Nephron progenitor cell (in vitro differentiated cells): Measurements from ENCODE around the gene SUGP1.

ENCODE experiments used
- DNase-seq: peaks from one replicate; pipeline ENCODE4 v3.0.0; 2021
- H3K27ac Mint-ChIP-seq: 2 replicates; pipeline ENCODE4 v1.8.0; 2021; ENCODE audit warnings: mild to moderate bottlenecking, moderate library complexity, mixed read lengths
- H3K27me3 Mint-ChIP-seq: 2 replicates; pipeline ENCODE4 v1.8.0; 2021; ENCODE audit warnings: mild to moderate bottlenecking, low read depth, mixed read lengths; ENCODE audit not compliant: poor library complexity
- H3K36me3 Mint-ChIP-seq: 2 replicates; pipeline ENCODE4 v1.8.0; 2021; ENCODE audit warnings: low read depth, mixed read lengths
- H3K4me1 Mint-ChIP-seq: 2 replicates; pipeline ENCODE4 v1.8.0; 2021; ENCODE audit warnings: mixed read lengths
- H3K4me3 Mint-ChIP-seq: 2 replicates; pipeline ENCODE4 v1.8.0; 2021; ENCODE audit warnings: mild to moderate bottlenecking, moderate library complexity, mixed read lengths
- H3K9me3 Mint-ChIP-seq: 2 replicates; pipeline ENCODE4 v1.8.0; 2021; ENCODE audit warnings: mild to moderate bottlenecking, moderate library complexity, mixed read lengths
- TF ChIP-seq, protein P1 (sequence below): fragments of 200-600 bp; sonication (generic); IDR thresholded peaks from 2 replicates; pipeline ENCODE4 v1.5.0; 2021; ENCODE audit warnings: antibody characterized with exemption

Gene SUGP1

DNA sequence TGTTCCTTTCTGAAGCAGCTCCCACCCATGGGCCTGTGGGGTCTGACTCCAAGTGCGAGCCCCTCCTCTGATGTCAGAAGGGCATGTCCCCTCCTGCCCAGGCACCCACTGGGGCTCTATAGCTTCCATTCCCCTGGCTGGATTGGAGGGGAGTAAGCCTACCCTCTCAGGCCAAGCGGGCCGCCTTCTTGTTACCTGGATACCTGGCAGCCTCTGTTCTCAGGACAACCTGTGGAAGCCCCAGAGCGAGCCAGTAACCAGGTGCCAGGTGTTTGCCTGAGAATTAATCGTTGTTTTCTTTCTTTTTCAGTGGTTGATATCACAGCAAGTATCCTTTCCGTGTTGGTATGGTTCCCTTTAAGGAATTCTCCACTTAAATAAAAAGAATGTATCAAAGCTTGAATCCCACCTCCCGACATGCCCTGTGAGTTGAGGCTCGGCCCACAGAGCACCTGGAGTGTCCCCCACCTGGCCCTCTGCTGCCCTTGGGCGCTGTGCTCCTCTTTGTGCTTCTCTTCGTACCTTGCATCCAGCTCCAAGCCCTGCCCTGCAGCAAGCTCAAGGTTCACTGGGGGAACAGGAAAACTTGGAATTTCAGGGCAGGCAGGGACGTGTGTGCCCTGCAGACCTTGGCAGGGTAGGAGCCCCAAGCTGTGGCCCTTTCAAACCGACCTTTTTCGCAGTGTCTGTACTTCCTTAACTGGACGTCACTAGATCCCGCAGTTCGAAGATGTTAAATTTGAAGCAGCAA lies 15.3 kb upstream of the SUGP1 start:
- Mint-ChIP-seq H3K4me3 (no peak overlapping the region), H3K4me1 (no peaks in the 10 kb centered on the region)

DNA sequence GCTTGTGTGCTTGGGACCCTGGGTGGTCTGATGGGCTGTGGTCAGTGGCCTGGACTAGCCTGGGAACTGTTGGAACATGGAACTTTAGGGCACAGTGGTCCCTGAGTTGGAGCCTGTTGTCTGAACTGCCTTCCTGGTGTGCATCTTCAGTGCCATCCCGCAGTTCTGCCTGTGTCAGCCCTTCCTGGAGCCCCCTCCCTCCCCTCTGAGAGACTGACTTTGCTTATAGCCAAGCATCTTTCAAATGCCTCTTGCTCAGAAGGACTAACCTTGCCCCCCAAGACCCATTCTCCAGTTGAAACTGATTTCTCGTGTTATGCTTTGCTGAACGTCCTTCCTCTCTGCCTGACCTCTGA lies 14.7 kb upstream of the SUGP1 start:
- TF ChIP-seq, protein P1, sequence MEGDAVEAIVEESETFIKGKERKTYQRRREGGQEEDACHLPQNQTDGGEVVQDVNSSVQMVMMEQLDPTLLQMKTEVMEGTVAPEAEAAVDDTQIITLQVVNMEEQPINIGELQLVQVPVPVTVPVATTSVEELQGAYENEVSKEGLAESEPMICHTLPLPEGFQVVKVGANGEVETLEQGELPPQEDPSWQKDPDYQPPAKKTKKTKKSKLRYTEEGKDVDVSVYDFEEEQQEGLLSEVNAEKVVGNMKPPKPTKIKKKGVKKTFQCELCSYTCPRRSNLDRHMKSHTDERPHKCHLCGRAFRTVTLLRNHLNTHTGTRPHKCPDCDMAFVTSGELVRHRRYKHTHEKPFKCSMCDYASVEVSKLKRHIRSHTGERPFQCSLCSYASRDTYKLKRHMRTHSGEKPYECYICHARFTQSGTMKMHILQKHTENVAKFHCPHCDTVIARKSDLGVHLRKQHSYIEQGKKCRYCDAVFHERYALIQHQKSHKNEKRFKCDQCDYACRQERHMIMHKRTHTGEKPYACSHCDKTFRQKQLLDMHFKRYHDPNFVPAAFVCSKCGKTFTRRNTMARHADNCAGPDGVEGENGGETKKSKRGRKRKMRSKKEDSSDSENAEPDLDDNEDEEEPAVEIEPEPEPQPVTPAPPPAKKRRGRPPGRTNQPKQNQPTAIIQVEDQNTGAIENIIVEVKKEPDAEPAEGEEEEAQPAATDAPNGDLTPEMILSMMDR = no peak
- Mint-ChIP-seq H3K36me3 (peaks cover 23% of the 10 kb centered on the region), H3K27me3 (no peaks in the 10 kb centered on the region), H3K9me3 (no peaks in the 10 kb centered on the region), H3K27ac (no peak overlapping the region), H3K4me3 (no peak overlapping the region), H3K4me1 (no peaks in the 10 kb centered on the region)
- no peak for DNase-seq

More for the DNA sequence above, 15.3 kb upstream of the SUGP1 start:
- H3K9me3 Mint-ChIP-seq = no peaks in the 10 kb centered on the region
- TF ChIP-seq, protein P1 = no peak
- H3K36me3 Mint-ChIP-seq = peaks cover 23% of the 10 kb centered on the region
- peak overlapping the region; percentile 87 for H3K27ac Mint-ChIP-seq
- no peak for DNase-seq
- no peaks in the 10 kb centered on the region for H3K27me3 Mint-ChIP-seq

DNA sequence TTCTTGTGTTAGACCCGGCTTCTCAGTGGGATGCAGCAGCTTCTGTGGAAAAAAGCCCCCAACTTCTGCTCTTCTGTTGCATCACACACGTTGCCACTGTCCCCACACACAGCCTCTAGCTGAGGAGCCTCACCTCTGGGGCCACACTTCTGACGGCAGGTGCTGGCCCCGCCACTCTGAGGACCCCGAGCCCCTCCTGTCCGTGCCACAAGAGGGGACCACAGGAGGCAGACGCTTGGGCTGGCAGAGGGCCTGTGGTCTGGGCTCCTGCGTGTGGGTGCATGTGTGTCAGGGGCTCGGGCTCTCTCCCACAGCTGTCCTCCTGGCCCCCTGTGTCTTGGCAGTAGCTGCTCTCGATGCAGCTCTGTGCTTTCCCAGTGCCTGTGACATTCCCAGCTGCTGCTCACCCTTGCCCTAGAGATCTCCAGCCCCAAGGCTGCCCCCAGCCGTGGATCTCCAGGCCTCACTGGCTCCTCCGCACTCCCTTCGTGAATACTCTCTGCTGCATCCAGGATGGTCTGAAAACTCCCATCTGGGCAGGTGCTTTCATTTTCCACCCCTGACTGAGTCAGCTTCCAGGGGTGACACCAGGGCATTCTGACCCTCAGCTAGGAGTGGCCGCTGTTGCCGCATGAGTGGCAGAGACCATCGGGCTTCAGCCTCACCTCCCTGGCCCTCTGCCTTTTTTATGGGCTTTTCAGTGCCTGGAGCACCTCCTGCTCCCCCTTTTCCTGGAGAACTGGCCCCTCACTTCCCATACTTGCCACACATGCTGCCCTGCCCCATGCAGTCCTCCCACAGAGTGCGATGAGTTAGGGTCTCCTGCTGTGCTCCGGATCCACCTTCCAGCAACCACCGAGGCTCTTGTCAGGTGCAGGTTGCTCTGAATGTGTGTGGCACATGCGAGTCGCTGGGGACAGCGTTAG lies 14.0 kb upstream of the SUGP1 start:
- Mint-ChIP-seq H3K27me3 (no peaks in the 10 kb centered on the region), H3K4me1 (no peaks in the 10 kb centered on the region), H3K9me3 (no peaks in the 10 kb centered on the region), H3K36me3 (peaks cover 26% of the 10 kb centered on the region), H3K27ac (peak overlapping the region; percentile 91), H3K4me3 (no peak overlapping the region)
- TF ChIP-seq, protein P1 = no peak
- DNase-seq = no peak

DNA sequence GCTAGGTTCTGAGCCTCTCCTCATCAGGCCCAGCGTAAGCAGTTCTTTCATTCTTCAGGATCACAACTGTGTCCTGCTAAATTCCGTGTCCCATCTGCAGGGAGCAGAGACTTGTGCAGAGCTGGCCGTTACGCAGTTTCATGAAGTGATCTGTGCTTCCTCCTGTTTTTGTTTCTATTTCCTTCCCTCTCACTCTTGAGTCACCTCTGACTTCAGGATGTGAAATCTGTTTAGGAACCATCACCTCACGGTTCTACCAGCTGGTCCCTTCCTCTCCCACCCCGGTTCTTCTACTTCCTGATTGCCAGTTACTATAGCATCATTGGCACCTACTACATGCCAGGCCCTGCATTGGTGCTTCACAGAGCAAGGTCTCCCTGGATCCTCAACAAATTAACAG lies 8.8 kb upstream of the SUGP1 start:
- no peaks in the 10 kb centered on the region for H3K27me3 Mint-ChIP-seq
- peak overlapping the region; percentile 46 for H3K27ac Mint-ChIP-seq
- H3K4me1 Mint-ChIP-seq = peaks cover 9% of the 10 kb centered on the region
- H3K36me3 Mint-ChIP-seq = peaks cover 46% of the 10 kb centered on the region
- H3K4me3 Mint-ChIP-seq = no peak overlapping the region
- DNase-seq = no peak
- TF ChIP-seq, protein P1 = no peak
- H3K9me3 Mint-ChIP-seq = no peaks in the 10 kb centered on the region

DNA sequence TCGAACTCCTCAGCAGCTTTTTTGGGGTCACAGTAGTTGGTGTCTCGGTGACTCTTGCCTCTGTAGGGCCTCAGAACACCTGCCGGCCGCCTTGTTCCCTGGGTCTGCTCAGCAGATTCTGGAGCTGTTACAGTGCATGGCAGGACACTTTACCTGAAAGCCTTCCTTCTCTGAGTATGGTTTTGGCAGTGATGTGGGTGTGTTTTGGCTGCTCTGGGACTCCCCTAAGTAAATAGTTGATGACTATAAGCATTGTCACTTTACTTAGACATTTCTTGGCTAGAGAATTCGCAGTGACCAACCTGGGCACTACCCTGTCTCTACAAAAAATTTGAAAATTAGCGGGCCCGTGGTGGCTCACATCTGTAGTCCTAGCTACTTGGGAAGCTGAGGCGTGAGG lies 7.4 kb upstream of the SUGP1 start:
- Mint-ChIP-seq H3K4me1 (peaks cover 16% of the 10 kb centered on the region), H3K27me3 (no peaks in the 10 kb centered on the region), H3K9me3 (no peaks in the 10 kb centered on the region), H3K36me3 (peaks cover 55% of the 10 kb centered on the region), H3K4me3 (no peak overlapping the region), H3K27ac (no peak overlapping the region)
- DNase-seq = no peak
- TF ChIP-seq, protein P1 = no peak
